HepG2 (cell line): ENCODE measurements around the gene LTB4R. TPM values are rescaled to one million over a fixed set of nuclear protein-coding genes. Genes with fewer than 3 reads are reported as not detected.

ENCODE experiments used
- HDAC6 ChIP-seq: fragments of 200-600 bp; sonication (generic); IDR thresholded peaks from 2 replicates; pipeline ENCODE4 v1.7.0; 2017; ENCODE audit warnings: mild to moderate bottlenecking, antibody characterized with exemption, low read length, low read depth
- HIVEP1 ChIP-seq: sonication (generic); formaldehyde crosslinking; IDR thresholded peaks from 2 replicates; pipeline ENCODE4 v1.4.0; 2020; ENCODE audit warnings: mild to moderate bottlenecking, missing genetic modification reagents
- PAF1 ChIP-seq: IDR thresholded peaks from 2 replicates; pipeline ENCODE4 v1.6.1; 2016; ENCODE audit warnings: missing genetic modification reagents, missing compliant biosample characterization
- PHB2 ChIP-seq: fragments of 450-650 bp; IDR thresholded peaks from 2 replicates; pipeline ENCODE4 v1.6.1; 2018; ENCODE audit not compliant: partially characterized antibody
- SAP130 ChIP-seq: IDR thresholded peaks from 2 replicates; pipeline ENCODE4 v1.6.1; 2016; ENCODE audit warnings: low read depth
- SNAI1 ChIP-seq: sonication (generic); formaldehyde crosslinking; IDR thresholded peaks from 2 replicates; pipeline ENCODE4 v1.5.0; 2020; ENCODE audit warnings: mild to moderate bottlenecking, missing genetic modification reagents, borderline replicate concordance
- TEF ChIP-seq: sonication (generic); formaldehyde crosslinking; IDR thresholded peaks from 2 replicates; pipeline ENCODE4 v1.5.0; 2020; ENCODE audit warnings: missing genetic modification reagents
- TFAP4 ChIP-seq: sonication (generic); IDR thresholded peaks from 2 replicates; pipeline ENCODE4 v1.6.1; 2016; ENCODE audit warnings: low read depth, borderline replicate concordance
- ZHX2 ChIP-seq, 2 experiments: sonication (generic) in 1 of 2; formaldehyde crosslinking in 1 of 2; IDR thresholded peaks; 2 replicates each; pipeline versions ENCODE4 v1.6.1 to v1.9.0; 2014 to 2022; ENCODE audit warnings: antibody characterized with exemption in 1 of 2, borderline replicate concordance in 1 of 2, inconsistent platforms in 1 of 2, low read depth in 1 of 2, missing genetic modification reagents in 1 of 2
- ZNF234 ChIP-seq: sonication (generic); formaldehyde crosslinking; conservative IDR thresholded peaks from 2 replicates; pipeline ENCODE4 v1.5.1; 2020; ENCODE audit warnings: mild to moderate bottlenecking, missing genetic modification reagents
- ZNF414 ChIP-seq: sonication (generic); formaldehyde crosslinking; IDR thresholded peaks from 2 replicates; pipeline ENCODE4 v1.5.0; 2020; ENCODE audit warnings: missing genetic modification reagents
- ZNF550 ChIP-seq: sonication (generic); formaldehyde crosslinking; IDR thresholded peaks from 2 replicates; pipeline ENCODE4 v1.4.0; 2020; ENCODE audit warnings: mild to moderate bottlenecking, missing genetic modification reagents, borderline replicate concordance
- ZNF691 ChIP-seq: sonication (generic); formaldehyde crosslinking; IDR thresholded peaks from 2 replicates; pipeline ENCODE4 v1.4.0; 2020; ENCODE audit warnings: missing genetic modification reagents, low read depth, mild to moderate bottlenecking, borderline replicate concordance
- ZNF775 ChIP-seq: sonication (generic); formaldehyde crosslinking; IDR thresholded peaks from 2 replicates; pipeline ENCODE4 v1.4.0; 2020; ENCODE audit warnings: missing genetic modification reagents, mild to moderate bottlenecking, moderate library complexity, borderline replicate concordance
- ZNF777 ChIP-seq: sonication (generic); formaldehyde crosslinking; IDR thresholded peaks from 2 replicates; pipeline ENCODE4 v1.4.0; 2020; ENCODE audit warnings: missing genetic modification reagents
- ZXDC ChIP-seq: sonication (generic); formaldehyde crosslinking; IDR thresholded peaks from 2 replicates; pipeline ENCODE4 v1.5.0; 2020; ENCODE audit warnings: mild to moderate bottlenecking, missing genetic modification reagents
- polyA plus RNA-seq, 8 experiments: library from polyadenylated mRNA; depleted of rRNA in 3 of 8; stranded (reverse) in 7 of 8; unstranded in 1 of 8; fragments of >200 nt; fragmentation: Illumina TruSeq in 4 of 8; extraction: Trizol in 4 of 8; gene quantifications; 2 replicates each; pipeline versions ENCODE4 v1.2.1 to v1.2.3, GENCODE V29; 2011 to 2016; ENCODE audit warnings: low read depth in 4 of 8, missing spikeins in 1 of 8, mixed read lengths in 1 of 8; ENCODE audit not compliant: insufficient read depth in 1 of 8
- total RNA-seq, 5 experiments: library from RNA; depleted of rRNA; stranded (reverse); fragments of >200 nt; fragmentation: Illumina TruSeq; extraction: Trizol; gene quantifications; 2 replicates each; pipeline ENCODE4 v1.2.3, GENCODE V29; 2016; ENCODE audit warnings: low read depth in 1 of 5

The LTB4R gene
- total and polyA plus RNA-seq, 2 of the 13 experiments (the other 11 are each of a cell fraction or from before 2014, with no cell fraction given), result 3.2 to 8.2 TPM

- TF ChIP-seq TFAP4, result peak; percentile 86; the same call in 1 of the 2 replicates
- TF ChIP-seq ZNF775 (CRISPR knock-in tag), result peak; percentile 57; the same call in 1 of the 2 replicates
- TF ChIP-seq HDAC6, result no peak
- peak; percentile 96 for TF ChIP-seq ZNF691 (CRISPR knock-in tag)
- no peak for TF ChIP-seq PHB2
- TF ChIP-seq ZHX2 (IDR thresholded peaks at IDR 0.05; ENCODE audit: low read depth), result peak; percentile 30; the same call in 1 of the 2 replicates
- no peak for TF ChIP-seq ZHX2 (CRISPR knock-in tag; IDR thresholded peaks at IDR 0.05; ENCODE audit: borderline replicate concordance)
- TF ChIP-seq SAP130, result peak; percentile 98
- no peak for TF ChIP-seq ZXDC (CRISPR knock-in tag)
- TF ChIP-seq PAF1 (CRISPR knock-in tag), result no peak
- TF ChIP-seq HIVEP1 (CRISPR knock-in tag), result peak; percentile 82
- TF ChIP-seq ZNF550 (CRISPR knock-in tag), result peak; percentile 98
- no peak for TF ChIP-seq ZNF414
- TF ChIP-seq ZNF777 (CRISPR knock-in tag), result 0 out of 2 replicates have a peak, but pooled peaks have one; percentile 16
- peak; percentile 91; the same call in 1 of the 2 replicates for TF ChIP-seq SNAI1 (CRISPR knock-in tag)
- TF ChIP-seq ZNF234 (CRISPR knock-in tag), result no peak
- TF ChIP-seq TEF (CRISPR knock-in tag), result no peak
Measured at GRCh38 chr14:24307575-24308341, 3.5 kb upstream of the LTB4R start, which contains the start of gene CIDEB (continued).
